Skeletal muscle tissue (tissue), 4 donors: Measurements from ENCODE around the gene TIRAP. TPM values are rescaled to one million over a fixed set of nuclear protein-coding genes. Genes with fewer than 3 reads are reported as not detected.

Experiments
- H3K27ac ChIP-seq: one replicate; pipeline ENCODE4 v1.7.0; 2013; ENCODE audit warnings: mild to moderate bottlenecking, low read depth, low read length, inconsistent platforms
- H3K27me3 ChIP-seq, 3 donors: one replicate each; pipeline ENCODE4 v1.7.0; 2013; ENCODE audit warnings: low read length in 3 of 3; ENCODE audit not compliant: control insufficient read depth in 3 of 3, insufficient read depth in 3 of 3
- H3K36me3 ChIP-seq, 3 donors: one replicate each; pipeline ENCODE4 v1.7.0; 2013; ENCODE audit warnings: low read length in 3 of 3; ENCODE audit not compliant: control insufficient read depth in 3 of 3, insufficient read depth in 3 of 3
- H3K4me1 ChIP-seq, 3 donors: one replicate each; pipeline ENCODE4 v1.7.0; 2013; ENCODE audit warnings: low read length in 3 of 3, mild to moderate bottlenecking in 3 of 3; ENCODE audit not compliant: control insufficient read depth in 3 of 3, insufficient read depth in 3 of 3
- H3K4me3 ChIP-seq, 3 donors: one replicate each; pipeline ENCODE4 v1.7.0; 2013; ENCODE audit warnings: low read length in 3 of 3
- H3K9ac ChIP-seq, 3 donors: one replicate each; pipeline ENCODE4 v1.7.0; 2013; ENCODE audit warnings: low read length in 3 of 3, mild to moderate bottlenecking in 3 of 3, moderate library complexity in 2 of 3, low read depth in 1 of 3
- H3K9me3 ChIP-seq, 3 donors: one replicate each; pipeline ENCODE4 v1.7.0; 2013; ENCODE audit warnings: low read length in 3 of 3; ENCODE audit not compliant: control insufficient read depth in 3 of 3
- total RNA-seq: library from RNA; depleted of rRNA; stranded (reverse); fragments of >200 nt; gene quantifications from one replicate; pipeline ENCODE4 v1.2.3, GENCODE V29; 2014
- donor health status: Osteomylitis.

TIRAP gene
- total RNA-seq, 1 donor from 2014 or later, result 3.1 TPM

DNA sequence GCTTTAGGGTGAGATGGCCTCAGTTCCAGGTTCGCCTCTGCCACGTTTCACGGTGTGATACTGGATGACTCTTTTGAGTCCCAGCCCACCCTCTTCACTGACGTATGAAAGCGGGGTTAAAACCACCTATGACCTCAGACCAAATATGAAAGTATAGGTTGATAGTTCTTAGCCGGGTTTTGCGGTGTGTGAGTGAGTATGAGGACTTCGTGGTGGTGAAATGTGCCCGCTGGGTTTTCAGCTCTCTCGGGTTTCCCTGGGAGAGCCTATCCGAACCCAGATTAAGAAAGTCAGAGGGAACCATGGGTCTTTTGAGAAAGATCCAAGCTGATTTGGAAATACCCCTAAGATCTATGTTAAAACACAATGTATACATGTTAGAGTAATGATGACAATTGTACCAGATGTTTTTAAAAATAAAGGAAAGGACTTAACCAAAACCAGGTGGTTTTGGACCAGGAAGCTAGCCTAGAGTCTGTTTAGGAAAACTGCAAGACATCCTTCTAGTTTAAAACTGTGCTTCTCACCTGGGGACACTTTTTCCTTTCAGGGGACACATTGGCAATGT, 46.8 kb downstream of the TIRAP start:
- Histone ChIP-seq H3K9ac (no peak overlapping the region), H3K27me3 (no peaks in the 10 kb centered on the region), H3K4me3 (no peak overlapping the region), H3K27ac (no peak overlapping the region), H3K9me3 (no peaks in the 10 kb centered on the region), H3K4me1 (peaks cover 10 to 21% (median 13%) of the 10 kb centered on the region in 3 donors), H3K36me3 (peaks cover 7 to 11% (median 8%) of the 10 kb centered on the region in 3 donors)

- peaks cover 18 to 27% (median 20%) of the 10 kb centered on the region in 3 donors for H3K4me1 ChIP-seq
- H3K36me3 ChIP-seq, result peaks cover 11 to 17% (median 15%) of the 10 kb centered on the region in 3 donors
- H3K9me3 ChIP-seq, result no peaks in the 10 kb centered on the region
- no peak overlapping the region for H3K9ac ChIP-seq
- no peaks in the 10 kb centered on the region for H3K27me3 ChIP-seq
- no peak overlapping the region for H3K27ac ChIP-seq
- H3K4me3 ChIP-seq, result no peak overlapping the region
These were observed 48.4 kb downstream of the TIRAP start for GRCh38 chr11:126331286-126331685.

DNA sequence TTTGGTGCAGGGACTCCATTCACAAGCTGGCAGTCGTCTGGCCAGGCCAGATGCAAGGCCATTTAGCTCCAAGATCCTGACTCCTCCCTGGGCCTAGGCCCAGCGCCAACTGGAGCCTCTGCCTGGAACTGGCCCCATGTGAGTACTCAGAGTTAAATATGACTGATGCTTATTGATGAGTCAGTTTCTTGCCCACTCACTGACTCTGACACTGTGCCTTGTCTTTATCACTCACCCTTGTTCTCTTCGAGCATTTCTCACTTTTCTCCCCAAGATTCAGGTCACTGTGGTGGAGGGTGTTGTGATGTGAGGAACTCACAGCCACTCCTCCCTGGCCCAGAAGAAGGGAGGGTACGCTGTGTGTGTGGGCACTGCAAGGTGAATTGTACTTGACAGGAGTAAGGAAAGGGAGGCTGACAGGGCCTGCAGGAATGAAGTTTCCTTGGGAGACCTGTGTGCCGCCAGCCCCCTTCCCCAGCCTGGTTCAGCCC, 49.4 kb downstream of the TIRAP start:
- no peak overlapping the region for H3K9ac ChIP-seq
- H3K27me3 ChIP-seq, result no peaks in the 10 kb centered on the region

GRCh38 chr11:126333142-126333541, 50.2 kb downstream of the TIRAP start:
- Histone ChIP-seq H3K9me3 (no peaks in the 10 kb centered on the region), H3K4me1 (peaks cover 23 to 39% (median 34%) of the 10 kb centered on the region in 3 donors), H3K27ac (no peak overlapping the region), H3K4me3 (no peak overlapping the region), H3K27me3 (no peaks in the 10 kb centered on the region), H3K9ac (no peak overlapping the region), H3K36me3 (peaks cover 16 to 21% (median 16%) of the 10 kb centered on the region in 3 donors)

More for the DNA sequence above, 49.4 kb downstream of the TIRAP start:
- H3K27ac ChIP-seq, result no peak overlapping the region
- no peak overlapping the region for H3K4me3 ChIP-seq
- H3K4me1 ChIP-seq, result peaks cover 23 to 35% (median 30%) of the 10 kb centered on the region in 3 donors
- H3K36me3 ChIP-seq, result peaks cover 11 to 18% (median 15%) of the 10 kb centered on the region in 3 donors
- H3K9me3 ChIP-seq, result no peaks in the 10 kb centered on the region

DNA sequence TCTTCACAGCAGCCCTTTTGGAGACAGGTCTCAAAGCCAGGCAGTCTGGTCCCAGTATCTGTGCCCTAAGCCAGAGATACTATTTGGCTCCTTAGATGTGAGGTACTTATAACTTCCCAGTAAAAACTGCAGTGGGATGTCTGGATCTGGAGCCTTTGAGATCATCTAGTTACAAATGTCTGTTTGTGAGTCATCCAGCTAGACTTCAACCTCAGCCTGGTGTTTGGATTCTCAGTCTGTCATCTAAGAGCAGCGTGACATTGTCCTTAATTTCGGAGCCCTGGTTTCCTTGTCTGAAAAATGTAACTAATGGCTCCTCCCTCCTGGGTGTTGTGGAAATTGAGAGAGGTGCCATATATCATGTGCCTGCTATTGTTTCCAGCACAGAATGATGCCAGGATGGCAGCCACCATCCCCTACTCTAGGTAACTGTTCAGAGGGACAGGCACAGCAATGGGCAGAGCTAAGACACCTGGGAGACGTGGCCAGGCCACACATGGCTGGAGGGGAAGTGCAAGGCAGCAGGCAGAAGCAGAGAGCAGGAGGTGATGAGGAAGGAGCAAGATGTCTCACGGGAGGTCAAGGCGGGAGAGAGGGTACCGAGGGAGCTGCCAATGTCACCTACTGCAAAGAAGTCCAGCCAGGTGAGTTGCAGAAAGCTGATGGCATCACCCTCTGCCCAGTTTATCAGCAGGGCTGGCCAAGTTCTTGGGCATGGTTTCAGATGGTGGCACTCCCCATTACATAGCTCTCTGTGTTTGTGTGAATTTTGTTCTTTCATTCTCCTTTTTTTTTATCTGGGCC, 52.0 kb downstream of the TIRAP start:
- Histone ChIP-seq H3K27me3 (no peaks in the 10 kb centered on the region), H3K27ac (no peak overlapping the region), H3K4me1 (peaks cover 26 to 41% (median 38%) of the 10 kb centered on the region in 3 donors), H3K9me3 (no peaks in the 10 kb centered on the region), H3K9ac (no peak overlapping the region), H3K4me3 (no peak overlapping the region), H3K36me3 (peaks cover 22 to 27% (median 25%) of the 10 kb centered on the region in 3 donors)

- Histone ChIP-seq H3K4me1 (peaks cover 31 to 45% (median 44%) of the 10 kb centered on the region in 3 donors), H3K4me3 (no peak overlapping the region), H3K27ac (no peak overlapping the region), H3K36me3 (peaks cover 22 to 27% (median 25%) of the 10 kb centered on the region in 3 donors), H3K9me3 (no peaks in the 10 kb centered on the region), H3K27me3 (no peaks in the 10 kb centered on the region), H3K9ac (no peak overlapping the region)
These were observed 52.5 kb downstream of the TIRAP start for GRCh38 chr11:126335463-126335760.

DNA sequence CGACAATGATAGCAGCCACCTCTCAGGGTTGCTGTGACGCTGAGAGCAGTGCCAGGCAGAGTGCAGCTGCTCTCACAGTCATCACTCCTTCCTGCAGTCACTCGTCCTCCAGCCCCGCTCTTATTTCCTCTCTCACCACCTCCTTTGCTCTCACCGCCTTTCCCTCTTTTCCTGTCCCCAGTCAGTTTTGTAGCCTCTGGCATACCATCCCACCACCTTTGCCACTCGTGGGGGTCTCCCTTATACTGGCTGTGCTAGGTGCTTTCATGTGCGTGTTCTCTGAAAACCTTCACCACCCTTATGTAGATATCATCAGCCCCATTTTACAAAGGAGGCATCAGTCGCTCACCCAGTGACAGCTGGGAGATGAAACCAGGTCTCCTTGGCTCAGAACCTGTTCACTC, 53.2 kb downstream of the TIRAP start:
- Histone ChIP-seq H3K4me1 (peaks cover 36 to 52% (median 51%) of the 10 kb centered on the region in 3 donors), H3K27ac (no peak overlapping the region), H3K9ac (no peak overlapping the region), H3K36me3 (peaks cover 22 to 25% (median 25%) of the 10 kb centered on the region in 3 donors), H3K27me3 (no peaks in the 10 kb centered on the region), H3K4me3 (no peak overlapping the region), H3K9me3 (no peaks in the 10 kb centered on the region)

DNA sequence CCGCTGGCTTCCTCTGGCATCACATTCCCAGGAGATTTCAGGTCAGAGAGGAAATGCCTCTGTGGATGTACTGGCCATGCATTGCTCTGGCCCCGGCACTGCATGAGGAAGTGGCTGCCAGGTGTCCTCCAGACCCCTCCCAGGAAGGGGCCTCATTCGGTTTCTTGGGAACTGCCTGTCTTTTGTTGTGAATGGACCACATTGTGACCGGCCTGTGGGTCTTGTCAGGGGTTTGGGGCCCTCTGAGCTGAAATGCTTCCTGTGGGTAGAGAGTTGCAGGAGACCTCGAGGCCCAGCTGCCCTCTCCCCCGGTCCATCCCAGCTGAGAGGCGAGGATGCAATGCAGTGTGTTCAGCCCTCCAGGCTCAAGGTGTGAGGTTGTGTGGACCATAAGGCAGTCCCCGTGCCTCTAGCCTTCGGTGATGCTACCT, 53.8 kb downstream of the TIRAP start:
- Histone ChIP-seq H3K4me3 (no peak overlapping the region), H3K9ac (no peak overlapping the region), H3K27me3 (no peaks in the 10 kb centered on the region), H3K9me3 (no peaks in the 10 kb centered on the region), H3K36me3 (peaks cover 20 to 21% (median 21%) of the 10 kb centered on the region in 3 donors), H3K27ac (no peak overlapping the region), H3K4me1 (peaks cover 41 to 57% (median 56%) of the 10 kb centered on the region in 3 donors)

- no peaks in the 10 kb centered on the region for H3K27me3 ChIP-seq
- no peaks in the 10 kb centered on the region for H3K9me3 ChIP-seq
- peaks cover 19 to 21% (median 19%) of the 10 kb centered on the region in 3 donors for H3K36me3 ChIP-seq
- no peak overlapping the region for H3K27ac ChIP-seq
- peaks cover 39 to 57% (median 56%) of the 10 kb centered on the region in 3 donors for H3K4me1 ChIP-seq
- no peak overlapping the region for H3K4me3 ChIP-seq
- no peak overlapping the region for H3K9ac ChIP-seq
These were observed 54.2 kb downstream of the TIRAP start for GRCh38 chr11:126337126-126337473.
